ENCODE data around the gene MMAB. TPM values are rescaled to one million over a fixed set of nuclear protein-coding genes. Genes with fewer than 3 reads are reported as not detected.

MMAB gene
- total RNA-seq, 1 experiment from 2014 or later: 34.9 TPM

DNA sequence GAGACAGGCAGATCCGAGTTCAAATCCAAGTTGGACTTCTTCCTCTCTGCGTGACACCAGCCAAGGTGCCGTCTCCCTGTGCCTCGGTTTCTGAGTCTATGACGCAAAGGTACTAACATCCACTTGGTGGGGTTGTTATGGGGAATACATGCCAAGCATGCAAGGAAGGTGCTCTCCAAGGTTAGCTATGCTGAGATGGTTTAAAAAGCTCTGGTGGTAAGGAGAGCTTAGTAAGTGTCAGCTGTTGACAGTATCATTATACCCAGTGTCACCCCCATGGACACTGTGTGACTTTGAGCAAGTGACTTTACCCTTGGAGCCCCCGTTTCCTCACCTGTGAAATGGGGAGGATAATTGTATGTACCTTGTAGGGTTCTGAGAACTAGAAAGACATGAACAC lies 22.2 kb downstream of the MMAB start:
- DNase-seq (ENCODE audit: low read depth, low spot score): no peak
- ATAC-seq: no peak
- BruUV-seq (replicated peaks): no TSS peak
- Histone ChIP-seq H3K9ac (ENCODE audit: low read length) (no peak overlapping the region), H3K9me3 (ENCODE audit: control insufficient read depth in 1 of 2, insufficient read depth in 1 of 2, low read depth in 1 of 2, low read length in 2 of 2) (no peaks in the 10 kb centered on the region), H3K36me3 (ENCODE audit: control insufficient read depth in 1 of 2, insufficient read depth in 2 of 2, low read length in 2 of 2) (no peaks in the 10 kb centered on the region), H3K9me2 (ENCODE audit: insufficient read depth) (no peaks in the 10 kb centered on the region), H2AFZ (ENCODE audit: low read depth, low read length, poor library complexity, severe bottlenecking) (no peak overlapping the region), H3K79me2 (ENCODE audit: insufficient read depth, low read length) (no peaks in the 10 kb centered on the region), H3K4me2 (ENCODE audit: low read length) (no peak overlapping the region), H3K4me1 (ENCODE audit: control insufficient read depth in 1 of 2, insufficient read depth in 2 of 2, low read length in 2 of 2) (no peaks in the 10 kb centered on the region), H3K27ac (ENCODE audit: low read depth, low read length) (no peak overlapping the region), H3K27me3 (ENCODE audit: insufficient read depth, low read length) (peaks cover 24% of the 10 kb centered on the region; the same call in 1 of the 2 replicates), H4K20me1 (ENCODE audit: insufficient read depth) (no peaks in the 10 kb centered on the region), H3K4me3 (replicated peaks in 1 of 2; ENCODE audit: low read depth in 1 of 2, low read length in 2 of 2) (no peak overlapping the region)
- no peak for TF ChIP-seq FOSL1 (IDR thresholded peaks at IDR 0.05; ENCODE audit: low read depth)
- TF ChIP-seq, protein P1, sequence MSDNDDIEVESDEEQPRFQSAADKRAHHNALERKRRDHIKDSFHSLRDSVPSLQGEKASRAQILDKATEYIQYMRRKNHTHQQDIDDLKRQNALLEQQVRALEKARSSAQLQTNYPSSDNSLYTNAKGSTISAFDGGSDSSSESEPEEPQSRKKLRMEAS (IDR thresholded peaks at IDR 0.05): no peak
- no peak for TF ChIP-seq RAD21 (IDR thresholded peaks at IDR 0.05; ENCODE audit: low read depth)
- TF ChIP-seq, protein P2, sequence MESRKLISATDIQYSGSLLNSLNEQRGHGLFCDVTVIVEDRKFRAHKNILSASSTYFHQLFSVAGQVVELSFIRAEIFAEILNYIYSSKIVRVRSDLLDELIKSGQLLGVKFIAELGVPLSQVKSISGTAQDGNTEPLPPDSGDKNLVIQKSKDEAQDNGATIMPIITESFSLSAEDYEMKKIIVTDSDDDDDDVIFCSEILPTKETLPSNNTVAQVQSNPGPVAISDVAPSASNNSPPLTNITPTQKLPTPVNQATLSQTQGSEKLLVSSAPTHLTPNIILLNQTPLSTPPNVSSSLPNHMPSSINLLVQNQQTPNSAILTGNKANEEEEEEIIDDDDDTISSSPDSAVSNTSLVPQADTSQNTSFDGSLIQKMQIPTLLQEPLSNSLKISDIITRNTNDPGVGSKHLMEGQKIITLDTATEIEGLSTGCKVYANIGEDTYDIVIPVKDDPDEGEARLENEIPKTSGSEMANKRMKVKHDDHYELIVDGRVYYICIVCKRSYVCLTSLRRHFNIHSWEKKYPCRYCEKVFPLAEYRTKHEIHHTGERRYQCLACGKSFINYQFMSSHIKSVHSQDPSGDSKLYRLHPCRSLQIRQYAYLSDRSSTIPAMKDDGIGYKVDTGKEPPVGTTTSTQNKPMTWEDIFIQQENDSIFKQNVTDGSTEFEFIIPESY (IDR thresholded peaks at IDR 0.05; ENCODE audit: extremely low read depth, insufficient replicate concordance, low read length): no peak
- TF ChIP-seq POLR2A (IDR thresholded peaks at IDR 0.05; ENCODE audit: borderline replicate concordance, extremely low read depth, insufficient read depth, insufficient read length): no peak
- TF ChIP-seq, protein P3, sequence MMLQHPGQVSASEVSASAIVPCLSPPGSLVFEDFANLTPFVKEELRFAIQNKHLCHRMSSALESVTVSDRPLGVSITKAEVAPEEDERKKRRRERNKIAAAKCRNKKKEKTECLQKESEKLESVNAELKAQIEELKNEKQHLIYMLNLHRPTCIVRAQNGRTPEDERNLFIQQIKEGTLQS (IDR thresholded peaks at IDR 0.05): no peak
- TF ChIP-seq YY1 (IDR thresholded peaks at IDR 0.05; ENCODE audit: extremely low read depth, insufficient replicate concordance, low read depth, low read length): no peak
- TF ChIP-seq EGR1 (IDR thresholded peaks at IDR 0.05; ENCODE audit: low read depth): no peak
- no peak for TF ChIP-seq EZH2 (IDR thresholded peaks at IDR 0.05)
- TF ChIP-seq ZNF274 (IDR thresholded peaks at IDR 0.05; ENCODE audit: low read depth, low read length): no peak
- TF ChIP-seq, protein P4, sequence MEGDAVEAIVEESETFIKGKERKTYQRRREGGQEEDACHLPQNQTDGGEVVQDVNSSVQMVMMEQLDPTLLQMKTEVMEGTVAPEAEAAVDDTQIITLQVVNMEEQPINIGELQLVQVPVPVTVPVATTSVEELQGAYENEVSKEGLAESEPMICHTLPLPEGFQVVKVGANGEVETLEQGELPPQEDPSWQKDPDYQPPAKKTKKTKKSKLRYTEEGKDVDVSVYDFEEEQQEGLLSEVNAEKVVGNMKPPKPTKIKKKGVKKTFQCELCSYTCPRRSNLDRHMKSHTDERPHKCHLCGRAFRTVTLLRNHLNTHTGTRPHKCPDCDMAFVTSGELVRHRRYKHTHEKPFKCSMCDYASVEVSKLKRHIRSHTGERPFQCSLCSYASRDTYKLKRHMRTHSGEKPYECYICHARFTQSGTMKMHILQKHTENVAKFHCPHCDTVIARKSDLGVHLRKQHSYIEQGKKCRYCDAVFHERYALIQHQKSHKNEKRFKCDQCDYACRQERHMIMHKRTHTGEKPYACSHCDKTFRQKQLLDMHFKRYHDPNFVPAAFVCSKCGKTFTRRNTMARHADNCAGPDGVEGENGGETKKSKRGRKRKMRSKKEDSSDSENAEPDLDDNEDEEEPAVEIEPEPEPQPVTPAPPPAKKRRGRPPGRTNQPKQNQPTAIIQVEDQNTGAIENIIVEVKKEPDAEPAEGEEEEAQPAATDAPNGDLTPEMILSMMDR (IDR thresholded peaks at IDR 0.05 in 2 of 3, conservative IDR thresholded peaks at IDR 0.05 in 1 of 3; ENCODE audit: borderline replicate concordance in 1 of 3, insufficient read depth in 1 of 3, low read depth in 2 of 3, low read length in 2 of 3): no peak
- TF ChIP-seq JUND (IDR thresholded peaks at IDR 0.05): no peak
- TF ChIP-seq ZFX (IDR thresholded peaks at IDR 0.05): no peak
- TF ChIP-seq ELF1 (IDR thresholded peaks at IDR 0.05; ENCODE audit: borderline replicate concordance, low read depth): no peak
- no peak for TF ChIP-seq TCF7L2 (IDR thresholded peaks at IDR 0.05; ENCODE audit: borderline replicate concordance, extremely low read depth, insufficient read depth, insufficient read length)
- RAD21 ChIA-PET (ENCODE audit: low non-redundant PET in 1 of 2, low total read pairs in 2 of 2, uncharacterized antibody in 2 of 2, unreplicated experiment in 2 of 2): no interaction called here
- POLR2A ChIA-PET: no interaction called here
- intact Hi-C loops (cut with micrococcal nuclease): no loop called here
- CTCF ChIA-PET: no interaction called here
